Measurements from ENCODE around the gene PPP4R3B.
"Not testable (repeated sequence)": the region's sequence is repeated elsewhere in the genome, so short reads cannot be mapped to it uniquely, and the experiment has no call there.

PPP4R3B gene

GRCh38 chr2:55592130-55592529, 25.3 kb downstream of the PPP4R3B start:
- no peak for DNase-seq

DNA sequence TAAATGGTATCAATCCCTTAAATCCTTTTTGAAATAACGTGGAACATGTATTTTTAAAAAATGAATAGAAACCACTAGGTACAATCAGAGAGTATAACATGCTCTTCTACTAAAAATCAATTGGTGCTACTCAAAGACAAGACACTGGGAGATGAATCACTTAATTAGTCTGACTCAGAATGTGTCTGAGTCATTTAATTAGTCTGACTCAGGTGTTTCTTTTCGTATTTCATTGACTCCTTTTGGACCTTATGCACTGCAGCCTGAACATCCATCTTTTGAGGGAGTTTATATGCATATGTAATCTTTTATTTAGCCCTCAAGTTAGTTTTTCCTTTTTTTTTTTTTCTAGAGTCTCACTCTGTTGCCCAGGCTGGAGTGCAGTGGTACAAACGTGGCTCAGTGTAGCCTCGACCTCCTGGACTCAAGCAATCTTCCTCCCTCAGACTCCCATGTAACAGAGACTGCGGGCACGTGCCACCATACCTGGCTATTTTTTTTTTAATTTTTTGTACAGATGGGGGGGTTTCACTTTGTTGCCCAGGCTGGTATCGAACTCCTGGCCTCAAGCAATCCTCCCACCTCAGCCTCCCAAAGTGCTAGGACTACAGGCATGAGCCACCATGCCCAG, 26.5 kb downstream of the PPP4R3B start:
- DNase-seq: no peak

GRCh38 chr2:55585451-55586080, 31.9 kb downstream of the PPP4R3B start:
- no peak for DNase-seq

DNA sequence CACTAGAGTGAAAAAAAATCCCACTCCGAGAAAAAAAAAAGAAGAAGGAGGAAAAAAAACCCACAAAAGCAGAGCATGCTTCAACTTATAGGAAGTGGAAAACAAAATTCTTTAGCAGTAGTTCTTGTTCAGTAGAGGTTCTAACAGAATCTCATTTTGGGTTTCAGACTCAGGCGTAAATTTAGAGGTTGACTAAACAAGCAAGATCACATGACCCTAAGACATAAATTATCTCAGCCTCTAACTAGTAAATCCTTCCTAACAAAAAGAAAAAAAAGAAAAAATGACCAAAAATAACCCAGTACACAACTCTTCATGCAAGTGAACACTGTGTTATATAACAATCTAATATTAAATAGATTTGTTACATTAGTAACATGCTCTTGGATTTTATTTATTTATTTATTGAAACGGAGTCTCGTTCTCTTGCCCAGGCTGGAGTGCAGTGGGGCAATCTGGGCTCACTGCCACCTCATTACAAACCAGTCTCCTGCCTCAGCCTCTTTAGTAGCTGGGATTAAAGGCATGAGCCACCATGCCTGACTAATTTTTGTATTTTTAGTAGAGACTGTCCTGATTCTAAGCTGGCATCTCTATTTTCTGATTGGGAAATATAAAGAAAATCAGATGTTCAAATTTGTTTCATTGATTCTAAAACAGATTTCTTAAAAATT, 35.4 kb downstream of the PPP4R3B start:
- no peak for DNase-seq

GRCh38 chr2:55581435-55581834, 36.0 kb downstream of the PPP4R3B start:
- DNase-seq: no peak

DNA sequence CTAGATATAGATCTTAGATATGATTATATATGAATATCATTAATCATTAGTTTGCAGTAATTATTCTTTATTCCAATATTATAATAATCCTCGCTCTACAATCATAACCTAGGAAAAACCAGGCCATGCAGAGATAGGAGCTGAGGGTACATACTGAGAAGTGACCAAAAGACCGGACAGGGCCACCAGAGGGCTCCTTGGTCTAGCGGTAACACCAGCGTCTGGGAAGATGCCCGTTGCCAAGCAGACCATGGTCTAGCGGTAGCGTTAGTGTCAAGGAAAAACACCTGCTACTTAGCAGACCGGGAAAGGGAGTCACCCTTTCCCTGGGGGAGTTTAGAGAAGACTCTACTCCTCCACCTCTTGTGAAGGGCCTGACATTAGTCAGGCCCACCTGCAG, 48.4 kb downstream of the PPP4R3B start:
- DNase-seq: not testable (repeated sequence)

DNA sequence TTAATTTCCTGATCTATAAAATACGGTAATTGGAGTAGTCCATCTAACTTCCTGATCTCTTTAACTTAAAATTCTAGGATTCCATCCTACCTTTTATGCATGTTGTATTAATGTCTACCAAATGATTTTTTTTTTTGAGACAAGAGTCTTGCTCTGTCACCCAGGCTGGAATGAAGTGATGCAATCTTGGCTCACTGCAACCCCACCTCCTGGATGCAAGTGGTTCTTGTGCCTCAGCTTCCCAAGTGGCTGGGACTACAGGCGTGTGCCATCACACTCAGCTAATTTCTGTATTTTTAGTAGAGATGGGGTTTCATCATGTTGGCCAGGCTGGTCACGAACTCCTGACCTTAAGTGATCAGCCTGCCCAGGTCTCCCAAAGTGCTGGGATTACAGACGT, 50.1 kb downstream of the PPP4R3B start:
- DNase-seq: no peak

GRCh38 chr2:55565613-55566012, 51.8 kb downstream of the PPP4R3B start:
- no peak for DNase-seq

DNA sequence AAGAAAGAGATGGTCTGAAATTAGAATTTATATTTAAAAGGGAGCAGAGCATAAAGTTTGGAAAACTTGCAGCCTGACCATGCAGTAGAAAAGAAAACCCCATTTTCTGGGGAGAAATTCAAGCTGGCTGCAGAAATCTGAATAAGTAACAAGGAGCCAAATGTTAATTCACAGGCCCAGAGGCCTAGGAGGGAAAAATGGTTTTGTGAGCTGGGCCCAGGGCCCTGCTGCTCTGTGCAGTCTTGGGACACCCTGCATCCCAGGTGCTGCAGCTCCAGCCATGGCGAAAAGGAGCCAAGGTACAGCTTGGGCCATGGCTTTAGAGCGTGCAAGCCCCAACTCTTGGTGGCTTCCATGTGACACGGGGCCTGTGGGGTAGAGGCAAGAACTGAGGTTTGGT, 56.6 kb downstream of the PPP4R3B start:
- DNase-seq: no peak

DNA sequence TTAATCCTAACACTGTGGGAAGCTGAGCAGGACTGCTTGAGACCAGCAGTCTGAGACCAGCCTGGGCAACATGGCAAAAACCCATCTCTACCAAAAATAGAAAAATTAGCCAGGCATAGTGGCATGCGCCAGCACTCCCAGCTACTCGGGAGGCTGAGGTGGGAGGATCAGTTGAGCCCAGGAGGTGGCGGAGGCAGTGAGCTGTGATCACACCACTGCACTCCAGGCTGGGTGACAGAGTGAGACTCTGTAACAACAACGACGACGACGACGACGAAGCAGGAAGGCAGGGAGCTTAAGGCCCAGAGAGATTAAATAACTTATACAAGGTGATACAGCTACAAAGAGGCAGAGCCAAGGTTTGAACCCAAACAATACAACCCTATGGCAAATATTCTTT, 60.6 kb downstream of the PPP4R3B start:
- DNase-seq: no peak

GRCh38 chr2:55555977-55556376, 61.4 kb downstream of the PPP4R3B start:
- DNase-seq: no peak

GRCh38 chr2:55553321-55553720, 64.1 kb downstream of the PPP4R3B start:
- no peak for DNase-seq

DNA sequence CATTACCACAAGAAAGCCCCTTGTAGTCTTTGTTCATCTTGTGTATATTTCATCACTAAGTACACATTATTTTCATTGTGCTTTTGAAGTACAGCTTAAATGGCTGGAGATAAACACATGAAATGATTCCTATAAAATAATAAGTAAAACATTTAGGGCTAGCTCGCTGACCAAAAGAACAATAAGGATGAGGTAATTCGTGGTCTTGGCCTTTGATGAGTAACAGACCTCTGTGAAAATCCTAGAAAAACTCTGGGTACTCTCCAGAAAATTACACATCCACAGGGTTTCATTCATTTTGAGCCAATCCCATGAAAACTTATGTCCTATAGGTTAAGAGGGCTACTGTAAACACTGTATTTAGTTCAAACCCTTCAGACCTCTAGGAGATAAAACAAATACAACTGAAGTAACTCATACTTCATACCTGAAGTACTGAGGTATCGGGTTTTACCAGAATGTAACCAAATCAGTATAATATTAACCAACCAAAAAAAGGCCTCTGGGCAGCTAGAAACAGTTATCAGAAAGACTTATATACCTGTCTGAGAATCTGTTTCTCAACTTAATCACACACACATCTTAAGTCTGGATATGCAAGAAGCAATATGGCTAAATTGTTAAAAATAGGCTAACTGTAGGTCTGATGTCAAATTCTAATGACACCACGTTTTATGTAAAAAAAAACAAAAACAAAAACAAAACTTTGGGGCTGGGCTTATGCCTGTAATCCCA, 66.9 kb downstream of the PPP4R3B start:
- no peak for DNase-seq

DNA sequence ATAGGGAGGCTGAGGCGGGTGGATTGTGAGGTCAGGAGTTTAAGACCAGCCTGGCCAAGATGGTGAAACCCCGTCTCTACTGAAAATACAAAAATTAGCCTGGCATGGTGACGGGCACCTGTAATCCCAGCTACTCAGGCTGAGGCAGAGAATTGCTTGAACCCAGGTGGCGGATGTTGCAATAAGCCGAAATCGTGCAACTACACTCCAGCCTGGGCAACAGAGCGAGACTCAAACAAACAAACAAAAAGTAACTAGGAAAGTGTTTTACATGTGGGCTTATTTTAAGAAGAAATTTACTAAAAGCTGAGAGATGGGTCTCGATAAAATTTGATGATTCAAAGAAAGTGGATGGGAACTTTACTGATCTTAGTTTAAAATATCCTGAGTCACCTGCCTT, 69.7 kb downstream of the PPP4R3B start:
- DNase-seq: not testable (repeated sequence)

GRCh38 chr2:55547001-55547400, 70.4 kb downstream of the PPP4R3B start:
- DNase-seq: no peak

DNA sequence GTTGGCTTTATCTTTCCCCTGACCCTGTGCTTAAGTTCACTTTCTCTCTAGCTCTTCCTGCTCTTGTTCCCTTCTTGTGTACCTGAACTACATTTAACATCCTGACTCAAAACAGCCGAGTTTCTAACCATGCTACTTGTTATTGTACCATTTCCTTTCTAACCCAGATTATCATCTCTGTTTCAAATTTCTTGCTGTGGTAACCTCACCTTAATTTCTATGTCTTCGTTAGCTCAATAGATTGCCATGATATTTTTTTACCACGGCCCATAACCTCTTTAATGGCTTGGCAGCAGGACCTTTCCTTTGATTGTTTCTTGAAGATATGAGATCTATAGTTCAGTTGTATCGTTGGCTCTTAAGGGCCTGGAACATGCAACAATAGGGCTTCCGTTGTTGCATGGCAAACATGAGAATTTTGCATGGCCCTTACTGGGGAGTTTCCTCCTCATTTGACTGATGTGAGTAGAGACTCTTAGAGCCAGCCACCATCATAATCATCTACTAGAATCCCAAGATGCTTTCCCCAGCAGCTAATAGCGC, 86.8 kb downstream of the PPP4R3B start:
- no peak for DNase-seq

- no peak for DNase-seq
Observed at GRCh38 chr2:55526174-55526573, 91.2 kb downstream of the PPP4R3B start.

DNA sequence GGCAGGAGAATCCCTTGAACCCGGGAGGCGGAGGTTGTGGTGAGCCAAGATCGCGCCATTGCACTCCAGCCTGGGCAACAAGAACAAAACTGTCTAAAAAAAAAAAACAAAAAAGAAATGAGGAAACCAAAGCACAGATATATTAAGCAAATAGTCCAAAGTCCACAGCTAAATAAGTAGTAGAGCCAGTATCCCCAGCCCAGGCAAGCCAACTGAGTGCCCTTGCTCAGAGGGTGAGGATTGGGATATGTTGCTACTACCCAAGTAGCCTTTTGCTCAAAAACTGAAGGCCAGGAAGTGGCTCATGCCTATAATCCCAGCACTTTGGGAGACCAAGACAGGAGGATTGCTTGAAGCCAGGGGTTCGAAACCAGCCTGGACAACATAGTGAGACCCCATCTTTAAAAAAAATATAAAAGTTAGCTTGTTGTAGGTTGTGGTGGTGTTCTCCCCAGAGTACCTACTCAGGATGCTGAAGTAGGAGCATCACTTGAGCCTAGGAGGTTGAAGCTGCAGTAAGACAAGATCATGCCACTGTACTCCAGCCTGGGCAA, 92.5 kb downstream of the PPP4R3B start:
- no peak for DNase-seq

DNA sequence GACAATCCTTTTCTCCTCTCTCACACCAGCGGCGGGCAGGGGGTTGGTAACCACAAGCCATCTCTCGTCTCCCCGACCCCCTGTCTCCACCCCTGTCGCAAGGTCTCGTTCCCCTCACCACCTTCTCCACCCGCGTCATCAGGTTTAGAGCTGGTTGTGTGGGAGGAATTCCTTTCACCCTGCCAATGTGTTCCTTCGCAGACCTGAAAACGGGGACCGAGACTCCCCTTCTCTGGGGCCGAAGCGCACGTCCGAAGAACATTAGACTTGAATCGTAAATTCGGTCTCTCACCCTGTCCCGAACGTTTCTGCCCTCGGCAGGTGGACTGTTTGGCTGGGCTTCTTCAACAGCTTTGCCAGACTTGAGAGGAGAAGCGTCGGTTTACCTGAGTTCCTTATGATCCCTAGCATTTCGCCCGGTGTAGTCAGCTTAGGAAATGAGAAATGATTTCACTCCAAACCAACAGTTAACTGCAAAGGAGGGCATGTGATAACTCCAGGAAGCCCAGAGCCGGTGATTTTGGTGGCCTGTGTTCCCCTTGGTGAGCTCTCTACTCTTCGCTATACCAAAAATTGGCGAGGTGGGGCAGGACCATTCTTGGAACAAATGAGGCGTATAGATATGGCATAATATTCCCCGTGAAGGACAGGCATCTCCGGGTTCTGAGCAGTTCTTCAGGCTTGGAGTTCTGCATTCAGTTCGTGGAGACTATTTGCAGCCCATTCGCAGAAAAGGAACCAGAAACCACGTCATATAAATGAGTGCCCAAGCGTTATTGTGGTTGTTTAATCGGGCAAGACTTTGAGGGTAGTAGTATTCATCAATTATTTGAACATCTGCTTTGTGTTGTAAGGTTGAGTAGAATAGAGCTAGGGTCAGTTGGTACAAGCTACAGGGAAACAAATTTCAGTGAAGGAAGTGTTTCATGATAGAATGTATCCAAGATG, 97.2 kb downstream of the PPP4R3B start:
- DNase-seq: no peak

DNA sequence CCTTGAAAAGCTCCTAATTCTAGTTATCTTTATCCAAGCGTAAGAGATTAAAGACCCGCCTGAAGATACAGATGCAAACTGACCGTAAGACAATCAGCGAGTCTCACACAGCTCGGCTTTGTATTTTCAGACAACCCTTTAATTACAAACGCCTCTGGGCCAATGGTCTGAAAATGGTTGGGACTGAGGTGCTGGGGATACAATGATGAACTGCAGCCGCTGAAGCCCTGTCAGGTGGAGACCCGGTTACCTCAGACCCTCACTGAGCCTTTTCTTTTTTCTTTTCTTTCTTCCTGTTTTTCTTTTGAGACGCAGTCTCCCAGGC, 98.6 kb downstream of the PPP4R3B start:
- DNase-seq: no peak

DNA sequence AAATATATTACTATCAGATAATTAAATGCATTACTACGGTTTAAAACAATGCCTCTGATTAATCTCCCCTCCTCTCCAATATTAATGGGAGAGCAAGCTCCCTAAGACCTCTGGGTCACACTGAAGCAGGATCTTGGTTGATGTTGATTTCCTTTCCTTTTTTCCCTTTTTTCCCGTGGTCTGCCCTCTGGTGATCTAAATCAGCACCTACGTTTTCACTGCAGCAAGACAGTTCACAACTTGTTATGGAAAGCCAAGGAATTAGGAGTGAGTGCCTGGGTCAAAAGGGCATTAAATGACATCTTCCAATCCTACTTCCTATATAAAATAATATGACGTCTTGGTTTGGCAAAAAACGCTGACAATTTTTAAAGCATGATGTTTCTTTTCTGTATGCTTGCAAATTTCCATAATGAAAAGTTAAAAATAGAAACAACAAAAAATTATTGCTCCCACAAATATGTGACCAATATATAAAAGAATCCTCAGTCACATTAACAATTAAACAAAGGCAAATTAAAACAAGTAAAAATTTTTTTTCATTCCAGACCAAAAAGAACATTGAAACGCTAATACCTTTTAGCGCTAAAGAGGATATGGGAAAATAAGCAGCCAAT, 105.8 kb downstream of the PPP4R3B start:
- DNase-seq: no peak

All from 8988T (cell line).